ENCODE data around the gene NGFR. TPM values are rescaled to one million over a fixed set of nuclear protein-coding genes. Genes with fewer than 3 reads are reported as not detected.
A peak's percentile ranks its signal among the peaks of the same experiment; 100 is the strongest.

NGFR gene
- total and polyA plus RNA-seq, 2 experiments from 2014 or later: 16.5 to 27.0 TPM

DNA sequence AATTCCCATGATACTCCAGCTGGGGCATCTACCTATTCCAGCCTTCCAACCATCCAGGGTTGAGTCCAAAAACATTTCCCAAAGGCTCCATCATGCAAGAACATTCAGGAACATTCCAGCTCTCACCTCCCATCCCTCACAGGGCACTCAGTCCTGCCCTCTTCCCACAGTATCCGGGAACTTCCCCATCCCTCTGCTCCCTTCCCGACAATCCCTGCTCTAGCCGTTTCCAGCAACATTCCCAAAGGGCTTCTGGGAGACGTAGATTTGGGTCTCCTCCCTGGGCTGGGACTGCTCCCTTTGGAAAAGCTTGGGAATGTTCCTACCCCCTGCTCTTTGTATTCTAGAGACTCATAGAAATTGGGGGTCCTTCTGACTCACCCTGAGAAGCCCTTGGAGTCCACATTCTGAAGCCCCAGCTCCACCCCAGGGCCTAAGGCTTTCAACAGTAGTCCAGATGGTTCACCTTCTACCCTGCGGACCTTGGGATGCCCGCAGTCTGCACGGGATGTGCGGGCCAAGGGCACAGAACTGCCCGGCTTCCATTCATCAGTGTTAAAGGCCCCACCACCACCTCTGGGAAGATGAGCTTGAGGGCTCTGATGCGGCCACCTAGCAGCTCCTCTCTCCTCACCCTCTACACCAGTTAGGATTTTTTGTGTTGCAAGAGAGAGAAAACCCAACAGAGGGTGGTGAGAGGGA is 25.4 kb downstream of the NGFR start:
- H3K27ac ChIP-seq: no peak overlapping the region
- peaks cover 10% of the 10 kb centered on the region for H3K4me1 ChIP-seq (ENCODE audit: low read depth)
- no peak overlapping the region for H3K4me3 ChIP-seq
- TF ChIP-seq, protein P1, sequence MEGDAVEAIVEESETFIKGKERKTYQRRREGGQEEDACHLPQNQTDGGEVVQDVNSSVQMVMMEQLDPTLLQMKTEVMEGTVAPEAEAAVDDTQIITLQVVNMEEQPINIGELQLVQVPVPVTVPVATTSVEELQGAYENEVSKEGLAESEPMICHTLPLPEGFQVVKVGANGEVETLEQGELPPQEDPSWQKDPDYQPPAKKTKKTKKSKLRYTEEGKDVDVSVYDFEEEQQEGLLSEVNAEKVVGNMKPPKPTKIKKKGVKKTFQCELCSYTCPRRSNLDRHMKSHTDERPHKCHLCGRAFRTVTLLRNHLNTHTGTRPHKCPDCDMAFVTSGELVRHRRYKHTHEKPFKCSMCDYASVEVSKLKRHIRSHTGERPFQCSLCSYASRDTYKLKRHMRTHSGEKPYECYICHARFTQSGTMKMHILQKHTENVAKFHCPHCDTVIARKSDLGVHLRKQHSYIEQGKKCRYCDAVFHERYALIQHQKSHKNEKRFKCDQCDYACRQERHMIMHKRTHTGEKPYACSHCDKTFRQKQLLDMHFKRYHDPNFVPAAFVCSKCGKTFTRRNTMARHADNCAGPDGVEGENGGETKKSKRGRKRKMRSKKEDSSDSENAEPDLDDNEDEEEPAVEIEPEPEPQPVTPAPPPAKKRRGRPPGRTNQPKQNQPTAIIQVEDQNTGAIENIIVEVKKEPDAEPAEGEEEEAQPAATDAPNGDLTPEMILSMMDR (IDR thresholded peaks at IDR 0.05; ENCODE audit: low read depth, low read length): no peak
- no peaks in the 10 kb centered on the region for H3K9me3 ChIP-seq (ENCODE audit: low read depth)
- no peak for DNase-seq (ENCODE audit: low read depth in 1 of 2, low spot score in 1 of 2)
- H3K27me3 ChIP-seq: no peaks in the 10 kb centered on the region
- no peaks in the 10 kb centered on the region for H3K36me3 ChIP-seq

- Histone ChIP-seq H3K27ac (no peak overlapping the region), H3K4me1 (ENCODE audit: low read depth) (peaks cover 5% of the 10 kb centered on the region), H3K36me3 (no peaks in the 10 kb centered on the region), H3K27me3 (no peaks in the 10 kb centered on the region), H3K9me3 (ENCODE audit: low read depth) (no peaks in the 10 kb centered on the region), H3K4me3 (no peak overlapping the region)
- no peak for DNase-seq (ENCODE audit: low read depth in 1 of 2, low spot score in 1 of 2)
- TF ChIP-seq, protein P1 (IDR thresholded peaks at IDR 0.05; ENCODE audit: low read depth, low read length): no peak
Measured at GRCh38 chr17:49521088-49521450, 26.0 kb downstream of the NGFR start.

DNA sequence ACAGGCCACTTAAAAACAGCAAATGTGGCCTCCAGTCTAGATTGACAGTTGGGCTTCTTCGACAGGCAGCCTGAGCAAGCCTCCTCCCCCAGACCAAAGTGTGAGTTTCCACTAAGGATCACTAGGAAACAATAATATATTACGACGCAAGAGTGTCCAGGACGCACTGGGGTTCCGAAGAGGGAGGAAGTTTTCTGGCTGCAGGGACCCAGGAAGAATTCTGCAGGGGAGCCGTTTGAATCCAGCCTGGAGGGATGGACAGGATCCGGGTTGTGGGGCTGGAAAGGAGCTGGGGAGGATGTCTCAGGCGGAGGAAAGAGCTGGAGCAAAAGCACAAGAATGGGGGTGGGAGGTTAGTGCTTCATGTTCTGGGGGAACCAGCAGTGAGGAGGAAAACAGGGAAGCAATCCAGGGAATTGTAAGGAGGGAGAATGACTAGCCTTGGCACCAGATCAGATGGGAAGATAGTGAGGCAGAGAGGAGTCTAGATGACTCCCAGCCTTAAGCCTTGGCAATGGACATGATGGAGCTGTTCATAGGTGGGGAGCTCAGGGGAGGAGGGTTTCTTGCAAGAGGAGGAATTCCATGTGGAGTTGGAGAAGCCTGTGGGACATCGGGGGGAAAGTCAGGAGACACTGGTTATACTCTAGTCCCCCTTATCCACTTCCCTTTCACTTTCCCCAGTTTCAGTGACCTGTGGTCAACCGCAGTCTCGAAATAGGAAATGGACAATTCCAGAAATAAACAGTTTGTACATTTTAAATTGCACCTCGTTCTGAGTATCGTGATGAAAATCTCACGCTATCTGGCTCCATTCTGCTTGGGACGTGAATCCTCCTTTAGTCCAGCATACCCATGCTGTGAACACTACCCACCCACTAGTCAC is 26.6 kb downstream of the NGFR start:
- Histone ChIP-seq H3K36me3 (no peaks in the 10 kb centered on the region), H3K9me3 (ENCODE audit: low read depth) (no peaks in the 10 kb centered on the region), H3K27me3 (no peaks in the 10 kb centered on the region), H3K4me1 (ENCODE audit: low read depth) (no peaks in the 10 kb centered on the region), H3K27ac (no peak overlapping the region), H3K4me3 (no peak overlapping the region)
- DNase-seq (ENCODE audit: low read depth in 1 of 2, low spot score in 1 of 2): peak in 1 of 2 donors; percentile 51
- TF ChIP-seq, protein P1 (IDR thresholded peaks at IDR 0.05; ENCODE audit: low read depth, low read length): no peak

- no peak overlapping the region for H3K27ac ChIP-seq
- H3K36me3 ChIP-seq: no peaks in the 10 kb centered on the region
- H3K9me3 ChIP-seq (ENCODE audit: low read depth): no peaks in the 10 kb centered on the region
- no peaks in the 10 kb centered on the region for H3K27me3 ChIP-seq
- no peak overlapping the region for H3K4me3 ChIP-seq
- TF ChIP-seq, protein P1 (IDR thresholded peaks at IDR 0.05; ENCODE audit: low read depth, low read length): no peak
- DNase-seq (ENCODE audit: low read depth in 1 of 2, low spot score in 1 of 2): no peak
- no peaks in the 10 kb centered on the region for H3K4me1 ChIP-seq (ENCODE audit: low read depth)
Measured at GRCh38 chr17:49522357-49522890, 27.3 kb downstream of the NGFR start.

GRCh38 chr17:49523196-49523595 is 28.1 kb downstream of the NGFR start:
- H3K4me3 ChIP-seq: no peak overlapping the region
- H3K27me3 ChIP-seq: no peaks in the 10 kb centered on the region
- no peak for DNase-seq (ENCODE audit: low read depth in 1 of 2, low spot score in 1 of 2)
- no peaks in the 10 kb centered on the region for H3K36me3 ChIP-seq
- no peaks in the 10 kb centered on the region for H3K9me3 ChIP-seq (ENCODE audit: low read depth)
- TF ChIP-seq, protein P1 (IDR thresholded peaks at IDR 0.05; ENCODE audit: low read depth, low read length): no peak
- no peak overlapping the region for H3K27ac ChIP-seq
- H3K4me1 ChIP-seq (ENCODE audit: low read depth): no peaks in the 10 kb centered on the region
